NCI-H2227 (cell line): ENCODE measurements around the gene GPBP1.

ENCODE experiments used
- DNase-seq: peaks from one replicate; lab custom pipeline; 2025; ENCODE audit not compliant: unreplicated experiment; lab: John Stamatoyannopoulos, UW

The GPBP1 gene

GRCh38 chr5:57209316-57210040 lies 35.6 kb downstream of the GPBP1 start:
- no peak for DNase-seq

- no peak for DNase-seq
Measured at GRCh38 chr5:57210633-57211032, 36.8 kb downstream of the GPBP1 start.

- DNase-seq, result no peak
Measured at GRCh38 chr5:57211039-57211438, 37.2 kb downstream of the GPBP1 start.

GRCh38 chr5:57215629-57216195 lies 41.9 kb downstream of the GPBP1 start:
- DNase-seq, result no peak

- no peak for DNase-seq
Measured at GRCh38 chr5:57216714-57217113, 42.9 kb downstream of the GPBP1 start.

GRCh38 chr5:57219386-57219785 lies 45.5 kb downstream of the GPBP1 start:
- DNase-seq, result no peak

- DNase-seq, result peak; percentile 32
Measured at GRCh38 chr5:57221049-57221568, 47.2 kb downstream of the GPBP1 start.

- no peak for DNase-seq
Measured at GRCh38 chr5:57225553-57225952, 51.7 kb downstream of the GPBP1 start.

GRCh38 chr5:57229313-57229712 lies 55.5 kb downstream of the GPBP1 start:
- no peak for DNase-seq

- no peak for DNase-seq
Measured at GRCh38 chr5:57231607-57232006, 57.7 kb downstream of the GPBP1 start.

- DNase-seq, result no peak
Measured at GRCh38 chr5:57232293-57233033, 58.6 kb downstream of the GPBP1 start.

- DNase-seq, result no peak
Measured at GRCh38 chr5:57243286-57244137, 69.7 kb downstream of the GPBP1 start.

- DNase-seq, result no peak
Measured at GRCh38 chr5:57244331-57244730, 70.5 kb downstream of the GPBP1 start.

- no peak for DNase-seq
Measured at GRCh38 chr5:57246426-57246825, 72.6 kb downstream of the GPBP1 start.

- no peak for DNase-seq
Measured at GRCh38 chr5:57247765-57248164, 73.9 kb downstream of the GPBP1 start.

GRCh38 chr5:57249265-57249874 lies 75.5 kb downstream of the GPBP1 start:
- no peak for DNase-seq

- DNase-seq, result no peak
Measured at GRCh38 chr5:57258052-57258451, 84.2 kb downstream of the GPBP1 start.

- no peak for DNase-seq
Measured at GRCh38 chr5:57258943-57259342, 85.1 kb downstream of the GPBP1 start.

- DNase-seq, result no peak
Measured at GRCh38 chr5:57259704-57260103, 85.8 kb downstream of the GPBP1 start.

- no peak for DNase-seq
Measured at GRCh38 chr5:57262541-57262940, 88.7 kb downstream of the GPBP1 start.

GRCh38 chr5:57267805-57268204 lies 93.9 kb downstream of the GPBP1 start:
- DNase-seq, result no peak
